Ovary (tissue), 3 donors: ENCODE results near the gene LAPTM5.

ENCODE experiments used
- CTCF ChIP-seq, 3 donors: fragments of 450-650 bp in 2 of 3; fragments of 200-600 bp in 1 of 3; IDR thresholded peaks; one replicate each; pipeline versions ENCODE4 v1.5.1 to v1.8.0; 2016 to 2022; ENCODE audit warnings: antibody characterized with exemption in 3 of 3, mild to moderate bottlenecking in 1 of 3
- EP300 ChIP-seq: sonication (generic); formaldehyde crosslinking; IDR thresholded peaks from one replicate; pipeline ENCODE4 v1.6.1; 2017; ENCODE audit warnings: antibody characterized with exemption
- POLR2A ChIP-seq: fragments of 450-650 bp; IDR thresholded peaks from one replicate; pipeline ENCODE4 v1.6.1; 2017; ENCODE audit warnings: antibody characterized with exemption, mild to moderate bottlenecking, moderate library complexity
- donor health status: DM: no; HTN: no; CAD: no.

DNA sequence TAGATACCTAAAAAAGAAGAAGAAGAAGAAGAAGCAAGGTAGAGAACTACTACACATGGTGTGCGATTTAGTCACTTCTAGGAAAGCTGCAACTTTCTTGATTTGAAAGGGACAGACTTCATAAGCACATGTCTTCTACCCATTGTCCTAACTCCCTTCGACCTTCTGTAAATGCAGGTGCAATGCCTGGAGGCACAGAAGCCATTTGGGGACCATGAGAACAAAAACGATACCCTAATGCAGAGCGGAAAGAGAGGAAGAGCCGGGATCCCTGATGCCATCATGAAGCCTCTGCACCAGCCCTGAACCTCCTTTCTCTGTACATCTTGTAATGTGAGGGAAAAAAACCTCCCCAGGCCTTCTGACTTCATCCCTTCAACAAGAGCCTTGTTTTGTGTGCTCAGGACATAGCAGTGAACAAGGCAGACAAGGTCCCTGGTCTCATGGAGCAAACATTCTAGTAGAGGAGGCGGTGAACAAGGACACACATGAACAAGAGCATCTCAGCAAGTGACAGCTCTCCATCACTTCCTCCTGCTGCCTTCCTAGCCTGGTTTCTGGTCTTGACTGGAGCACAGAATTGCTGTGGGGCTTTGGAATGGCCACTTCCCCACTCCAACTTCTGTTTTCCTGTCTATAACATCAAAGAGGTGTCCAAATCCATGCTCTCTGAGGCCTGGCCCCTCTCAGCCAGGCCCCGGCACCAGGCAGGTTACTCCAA, 5.5 kb upstream of the LAPTM5 start:
- TF ChIP-seq CTCF (IDR thresholded peaks at IDR 0.05): no peak
- TF ChIP-seq POLR2A: no peak
- TF ChIP-seq EP300: no peak
